NCI-H2196 treated with DMSO at 0.1 percent for 48 hours (cell line): ENCODE data around the gene BCAP31.
"Not testable (repeated sequence)": the region's sequence is repeated elsewhere in the genome, so short reads cannot be mapped to it uniquely, and the experiment has no call there.

ENCODE experiments used
- DNase-seq: peaks from one replicate; lab custom pipeline; 2025; ENCODE audit not compliant: unreplicated experiment; lab: John Stamatoyannopoulos, UW

The BCAP31 gene

DNA sequence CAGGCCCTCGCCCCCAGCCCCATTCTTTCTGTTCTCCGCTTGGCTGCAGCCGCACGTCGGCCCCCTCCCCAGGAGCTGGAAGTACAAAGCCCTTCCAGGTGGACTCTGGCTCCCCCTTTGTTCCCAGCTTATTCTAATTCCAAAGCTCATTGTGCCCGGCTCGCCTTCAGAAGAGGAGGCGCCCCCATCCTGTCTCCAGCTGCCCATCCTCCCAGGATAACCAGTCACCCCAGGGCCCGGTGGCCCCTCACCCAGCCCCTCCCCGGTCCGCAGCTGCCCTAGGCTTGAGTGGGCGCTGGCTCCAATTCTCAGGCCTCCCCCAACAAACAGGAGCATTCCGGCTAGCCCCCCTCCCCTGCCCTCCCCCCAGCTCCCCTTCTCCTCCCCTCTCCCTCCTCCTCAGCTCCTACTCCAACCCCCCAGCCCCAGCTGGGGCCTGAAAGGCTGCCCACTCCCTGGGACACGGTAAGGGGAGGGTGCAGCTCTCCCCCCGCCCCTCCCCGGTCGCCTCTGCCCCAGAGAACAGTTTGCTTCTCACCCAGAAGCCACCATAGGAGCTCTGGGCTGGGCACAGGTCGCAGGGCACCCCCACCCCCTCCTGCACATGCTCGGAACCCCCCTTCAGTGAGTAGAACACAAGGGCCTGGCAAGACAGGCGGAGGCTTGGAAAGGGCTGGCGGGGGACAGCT lies 39.6 kb downstream of the BCAP31 start:
- no peak for DNase-seq

DNA sequence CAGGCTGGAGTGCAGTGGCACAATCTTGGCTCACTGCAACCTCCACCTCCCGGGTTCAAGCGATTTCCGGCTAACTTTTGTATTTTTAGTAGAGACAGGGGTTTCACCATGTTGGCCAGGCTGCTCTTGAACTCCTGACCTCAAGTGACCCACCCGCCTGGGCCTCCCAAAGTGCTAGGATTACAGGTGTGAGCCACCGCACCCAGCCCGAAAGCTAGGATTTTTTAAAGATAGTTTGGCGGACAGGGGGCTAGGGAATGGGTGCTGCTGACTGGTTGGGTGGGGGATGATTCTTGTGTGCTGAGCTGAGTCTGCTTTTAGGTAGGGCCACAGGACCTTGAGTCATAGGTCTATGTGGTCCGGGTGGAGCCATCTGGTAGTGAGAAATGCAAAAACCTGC lies 40.7 kb downstream of the BCAP31 start:
- not testable (repeated sequence) for DNase-seq

DNA sequence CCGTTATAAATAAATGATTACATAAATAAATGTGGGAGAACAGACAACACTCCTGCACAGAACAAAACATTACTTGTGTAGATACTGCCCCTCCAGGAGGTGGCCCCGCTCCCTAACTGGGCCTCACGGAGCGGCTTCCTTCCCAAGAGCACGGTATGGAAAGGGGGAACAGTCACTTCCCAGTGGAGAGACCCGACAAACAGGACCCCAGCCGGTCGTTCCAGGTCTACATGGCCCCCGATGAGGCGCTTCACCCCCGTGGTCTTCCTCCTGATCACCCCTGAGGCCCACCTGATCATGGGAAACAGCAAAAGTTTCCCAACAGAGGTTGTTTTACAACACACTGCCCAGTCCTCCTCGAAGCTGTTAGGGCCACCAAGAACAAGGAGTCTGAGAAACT lies 43.0 kb downstream of the BCAP31 start:
- DNase-seq: no peak

DNA sequence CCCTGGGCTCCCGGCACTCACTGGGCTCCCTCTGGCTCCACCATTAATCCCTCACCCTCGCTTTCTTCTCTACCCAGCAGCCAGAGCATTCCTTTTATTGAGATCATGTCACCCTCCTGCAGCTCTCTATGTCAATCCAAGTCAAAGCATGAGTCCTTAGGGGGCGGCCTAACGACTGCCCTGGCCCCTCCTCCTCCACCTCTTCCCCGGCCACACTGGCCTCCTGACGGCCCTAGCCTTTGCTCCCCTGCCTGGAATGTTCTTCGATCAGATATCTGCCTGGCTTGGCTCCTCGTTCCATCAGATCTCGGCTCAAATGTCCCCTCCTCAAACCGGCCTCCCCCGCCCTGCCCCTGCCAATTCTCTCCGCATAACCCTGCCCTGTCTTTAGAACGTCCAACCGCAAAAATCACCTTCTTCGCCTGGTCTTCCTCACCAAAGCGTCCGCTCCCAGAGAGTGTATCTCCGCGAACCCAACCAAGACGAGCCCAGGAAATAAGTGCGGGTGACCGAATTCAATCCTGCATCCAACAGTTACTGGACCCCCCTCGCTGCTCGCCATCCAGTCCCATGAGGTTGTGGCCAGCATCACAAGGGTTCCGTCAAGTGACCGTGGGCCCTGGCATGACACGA lies 49.9 kb downstream of the BCAP31 start:
- no peak for DNase-seq

DNA sequence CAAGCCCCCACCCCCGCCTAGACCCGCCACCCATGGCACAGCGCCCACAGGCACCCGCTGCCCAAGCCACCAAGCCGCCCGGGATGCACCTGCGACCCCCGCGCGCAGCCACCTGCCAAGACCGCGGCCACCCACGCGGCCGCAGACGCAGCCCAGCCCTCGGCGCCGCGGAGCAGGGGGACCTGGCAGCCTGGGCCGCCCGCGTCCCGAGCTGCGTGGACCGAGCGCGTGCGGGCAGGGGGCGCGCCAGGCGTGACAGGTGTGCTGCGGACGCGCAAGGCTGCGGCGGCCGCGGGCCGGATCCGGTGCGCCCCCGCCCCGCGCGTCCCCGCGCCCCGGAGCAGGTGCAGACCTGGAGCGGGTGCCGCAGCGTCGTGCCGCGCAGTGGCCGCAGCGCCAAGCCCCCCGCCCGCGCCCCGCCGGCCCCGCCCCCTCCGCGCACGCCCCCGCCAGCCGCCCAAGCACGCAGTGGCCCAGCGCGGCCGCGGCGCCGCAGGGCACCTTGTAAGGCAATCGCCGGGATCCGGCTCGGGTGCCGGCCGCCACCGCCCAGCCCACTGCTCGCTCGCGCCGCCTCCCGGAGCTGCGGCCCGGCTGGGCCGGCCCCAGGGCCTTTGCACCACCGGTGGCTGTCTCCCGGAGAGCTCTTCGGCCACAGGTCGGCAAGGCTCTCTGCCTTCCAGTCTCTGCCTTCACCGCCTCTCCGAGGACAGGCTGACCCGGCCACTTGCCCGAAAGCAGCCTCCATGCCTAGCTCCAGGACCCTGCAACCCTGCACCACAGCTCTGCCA lies 50.6 kb downstream of the BCAP31 start, which contains the start of gene PNCK:
TSS of gene PNCK (minus strand) at position 386 of the 791 bp plus-strand sequence. CDS start 737 bp downstream, outside the sequence.
- DNase-seq: no peak

DNA sequence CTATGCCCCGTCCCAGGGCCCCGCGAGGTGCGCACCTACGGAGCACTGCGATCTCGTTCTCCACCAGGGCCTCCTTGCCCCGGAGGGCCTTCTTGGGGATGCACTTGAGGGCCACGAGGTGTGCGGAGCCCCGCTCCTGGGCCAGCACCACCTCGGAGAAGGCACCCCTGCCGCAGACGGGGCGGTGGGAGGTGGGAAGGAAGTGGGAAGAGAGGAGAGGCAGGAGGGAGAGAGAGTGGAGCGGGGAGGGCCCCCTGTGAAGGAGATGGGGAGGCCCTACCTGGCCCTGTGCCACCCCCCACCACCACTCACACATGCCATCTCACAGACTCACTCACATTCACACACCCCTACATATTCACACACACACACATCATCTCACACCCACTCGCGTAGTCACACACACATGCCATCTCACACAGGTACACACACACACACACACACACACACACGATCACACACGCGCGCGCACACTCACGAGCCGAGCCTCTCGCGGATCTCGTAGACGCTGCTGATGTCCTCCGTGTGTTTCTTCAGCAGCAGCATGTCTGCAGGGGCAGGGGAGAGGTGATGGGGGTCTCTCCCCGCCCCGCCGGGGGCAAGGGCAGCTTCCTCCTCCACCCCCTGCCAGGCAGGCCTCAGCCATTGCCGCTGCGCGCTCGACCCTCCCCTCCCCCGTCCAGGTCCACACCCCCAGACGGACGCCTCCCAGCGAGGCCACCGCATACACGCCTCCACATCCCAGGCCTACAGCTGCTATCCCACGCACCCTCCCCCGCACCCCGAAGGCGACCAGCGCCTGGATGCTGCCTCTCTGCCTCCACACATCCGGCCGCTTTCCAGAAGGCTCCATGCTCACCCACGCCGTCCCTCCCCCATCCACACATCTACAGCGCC lies 51.4 kb downstream of the BCAP31 start:
- DNase-seq: no peak

DNA sequence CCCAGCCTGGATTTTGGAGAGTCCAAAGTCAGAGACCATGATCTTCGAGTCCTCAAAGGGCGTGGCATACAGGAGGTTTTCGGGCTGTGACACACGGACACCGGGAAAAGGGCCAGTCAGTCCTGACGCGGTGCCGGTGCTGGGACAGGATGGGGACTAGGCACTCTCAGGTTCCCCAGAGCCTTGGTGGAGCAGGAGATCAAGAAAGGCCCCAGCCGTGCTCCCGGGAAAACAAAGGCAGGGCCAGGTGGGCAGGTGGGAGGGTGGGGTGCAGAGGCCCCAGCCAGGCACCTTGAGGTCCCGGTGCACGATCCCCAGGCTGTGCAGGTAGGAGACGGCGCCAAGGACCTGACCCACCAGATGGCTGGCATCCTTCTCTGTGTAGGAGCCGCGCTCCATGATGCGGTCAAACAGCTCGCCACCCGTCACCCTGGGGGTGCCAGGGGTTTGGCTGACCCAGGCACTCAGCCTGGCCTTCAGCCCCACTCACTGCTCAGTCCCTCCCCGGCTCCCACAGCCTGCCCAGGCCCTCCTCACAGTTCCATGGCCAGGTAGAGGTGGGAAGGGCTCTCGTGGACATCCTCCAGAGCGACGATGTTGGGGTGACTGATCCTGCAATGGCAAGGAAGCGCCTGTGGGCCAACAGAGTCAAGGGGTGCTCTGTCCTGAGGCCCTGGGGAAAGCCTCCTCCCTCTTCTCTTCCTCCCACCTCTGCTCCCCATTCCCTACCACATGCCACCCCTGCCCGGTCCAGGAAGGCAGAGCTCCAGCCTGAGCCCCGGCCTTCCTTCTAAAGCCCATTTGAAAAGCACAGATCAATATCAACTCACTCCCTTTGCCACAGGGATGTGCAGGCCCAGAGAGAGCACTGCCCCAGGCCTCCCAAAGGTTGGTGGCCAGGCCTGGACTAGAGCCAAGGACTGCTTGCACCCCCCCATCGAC lies 52.3 kb downstream of the BCAP31 start:
- DNase-seq: no peak

DNA sequence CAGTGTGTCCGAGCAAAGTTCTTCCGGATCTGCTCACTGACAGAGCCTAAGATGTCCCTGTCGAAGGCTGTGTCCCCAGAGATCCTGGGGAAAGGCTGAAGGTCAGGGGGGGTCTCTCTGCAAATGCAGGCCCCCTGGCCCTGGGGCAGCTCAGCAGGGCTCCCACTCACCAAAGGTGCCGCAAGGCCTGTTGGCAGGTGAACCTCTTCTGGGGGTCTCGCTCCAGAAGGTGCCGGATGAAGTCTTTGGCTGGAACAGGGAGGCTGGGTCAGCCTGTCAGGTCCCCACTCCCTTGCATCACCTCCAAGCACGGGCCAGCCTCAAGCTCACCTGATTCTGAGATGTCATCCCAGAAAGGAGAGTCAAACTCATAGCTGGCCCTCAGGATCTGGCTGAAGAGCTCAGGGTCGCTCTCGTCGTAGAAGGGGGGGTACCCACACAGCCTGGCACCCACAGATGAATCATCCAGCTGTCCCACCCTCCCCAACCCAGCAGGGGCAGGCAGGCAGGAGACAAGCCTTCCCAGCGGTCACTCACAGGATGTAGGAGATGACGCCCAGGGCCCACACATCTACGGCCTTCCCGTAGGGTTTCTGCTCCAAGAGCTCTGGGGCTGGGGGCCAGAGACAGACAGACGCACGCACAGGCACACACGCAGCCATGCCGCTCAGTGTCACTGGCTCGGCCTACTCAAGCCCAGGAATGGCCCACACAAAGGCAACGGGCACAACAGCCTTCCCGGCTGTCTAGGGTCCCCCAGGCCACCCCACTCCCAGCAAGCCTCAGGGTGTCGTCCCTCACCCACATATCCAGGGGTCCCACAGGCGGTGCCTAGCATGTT lies 53.2 kb downstream of the BCAP31 start:
- DNase-seq: no peak

DNA sequence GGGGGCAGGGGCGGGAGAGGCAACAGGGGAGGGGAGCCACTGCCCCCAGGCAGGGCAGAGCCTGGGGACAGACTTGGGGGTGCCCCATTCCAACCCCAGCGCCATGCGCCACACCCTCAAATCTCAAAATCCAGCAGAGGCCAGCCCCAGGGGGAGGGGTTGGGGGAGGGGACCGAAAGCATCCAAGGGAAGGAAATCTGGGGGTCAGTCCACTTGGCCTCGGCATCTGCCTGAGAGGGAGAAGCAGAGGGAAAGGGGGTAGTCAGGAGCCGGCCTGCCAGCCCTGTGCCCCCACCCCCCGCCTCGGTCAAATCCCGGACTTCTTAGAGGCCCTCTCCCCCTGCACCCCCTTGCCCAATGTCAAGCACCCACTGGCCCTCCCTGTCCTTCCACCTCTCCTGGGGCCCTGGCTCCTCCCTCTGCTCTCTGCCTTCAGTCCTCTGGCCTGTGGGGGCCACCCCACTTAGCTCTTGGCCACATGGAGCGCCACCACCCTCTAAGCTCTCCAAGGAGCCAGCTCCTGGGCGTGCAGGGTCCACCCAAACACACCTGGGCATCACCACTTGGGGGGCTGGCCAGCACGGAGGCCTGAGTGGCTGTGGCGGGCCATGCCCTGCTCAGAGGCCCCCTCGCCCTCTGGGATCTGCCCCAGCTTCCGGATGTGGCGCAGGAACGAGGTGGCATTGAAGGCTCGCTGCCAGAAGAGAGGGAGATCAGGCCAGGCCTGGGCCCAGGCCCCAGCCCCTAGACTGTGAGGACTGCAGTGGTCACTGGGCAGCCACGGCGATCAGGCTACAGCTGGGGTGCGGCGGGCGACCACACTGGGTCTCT lies 54.1 kb downstream of the BCAP31 start:
- no peak for DNase-seq

DNA sequence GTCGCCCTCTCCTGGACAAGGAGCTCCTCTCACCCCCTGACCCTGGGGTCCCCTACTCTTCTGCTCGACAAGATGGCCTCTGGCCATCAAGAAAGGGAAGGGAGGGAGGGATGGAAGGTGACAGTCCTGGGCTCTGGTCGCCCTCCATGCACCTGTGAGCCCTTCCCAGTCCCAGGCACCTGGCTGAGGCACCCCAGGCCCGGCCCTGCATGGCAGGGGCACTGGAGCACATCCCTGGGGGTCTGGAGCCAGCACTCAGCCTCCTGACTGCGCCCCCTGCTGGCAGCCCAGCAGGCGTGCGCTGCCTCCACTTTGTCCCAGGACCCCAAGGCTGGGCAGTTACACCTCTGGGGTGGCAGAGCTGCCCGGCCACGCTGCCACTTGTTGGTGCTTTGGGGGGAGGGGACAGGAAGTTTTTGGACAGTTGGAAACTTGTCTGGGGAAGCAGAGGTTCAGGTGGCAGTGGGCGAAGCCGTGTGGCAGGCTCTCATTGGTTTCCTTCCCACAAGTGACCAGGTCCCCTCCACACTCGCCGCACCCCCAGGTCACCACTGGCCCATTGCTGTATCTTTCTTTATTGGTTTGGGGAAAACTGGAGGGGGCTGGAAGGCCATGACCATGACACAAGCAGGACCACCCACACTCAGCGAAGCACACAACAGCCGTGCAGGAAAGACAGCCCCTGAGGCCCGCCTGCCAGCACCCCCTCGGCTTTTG lies 54.9 kb downstream of the BCAP31 start:
- DNase-seq: no peak

DNA sequence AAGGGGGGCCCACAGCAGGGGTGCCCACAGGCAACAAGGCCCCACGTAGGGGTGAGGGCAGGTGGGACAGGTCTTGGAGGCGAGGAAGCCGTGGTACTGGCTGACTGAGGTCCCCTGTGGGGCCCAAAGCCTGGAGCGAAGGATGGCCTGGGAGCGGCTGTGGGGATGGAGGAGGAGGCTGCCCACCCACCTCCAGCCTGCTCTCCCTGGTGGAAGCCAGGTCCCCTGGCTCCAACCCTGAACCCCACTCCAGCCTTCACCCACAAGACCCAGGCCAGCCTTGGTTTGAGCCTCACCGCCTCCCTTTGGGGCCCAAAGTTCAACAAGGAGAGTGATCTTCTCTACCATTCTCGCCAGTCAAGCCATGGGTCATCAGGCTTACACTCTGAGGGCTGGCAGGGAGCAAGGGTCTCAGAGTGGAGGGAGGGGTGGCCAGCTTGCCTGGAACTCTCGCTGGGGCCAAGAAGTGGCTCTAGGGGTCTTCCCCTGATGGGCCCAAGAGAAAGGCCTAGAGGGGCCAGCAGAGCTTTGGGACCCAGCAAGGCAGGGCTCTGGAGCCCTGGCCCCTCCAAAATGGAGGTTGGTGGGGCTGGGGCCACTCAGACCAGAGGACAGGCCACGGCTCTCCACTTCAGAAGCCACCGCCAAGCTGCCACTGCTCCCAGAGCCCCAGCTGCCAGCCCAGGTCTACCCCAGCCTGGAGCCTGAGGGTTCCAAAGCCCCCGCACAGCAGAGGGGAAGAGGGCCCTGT lies 55.6 kb downstream of the BCAP31 start:
- no peak for DNase-seq

DNA sequence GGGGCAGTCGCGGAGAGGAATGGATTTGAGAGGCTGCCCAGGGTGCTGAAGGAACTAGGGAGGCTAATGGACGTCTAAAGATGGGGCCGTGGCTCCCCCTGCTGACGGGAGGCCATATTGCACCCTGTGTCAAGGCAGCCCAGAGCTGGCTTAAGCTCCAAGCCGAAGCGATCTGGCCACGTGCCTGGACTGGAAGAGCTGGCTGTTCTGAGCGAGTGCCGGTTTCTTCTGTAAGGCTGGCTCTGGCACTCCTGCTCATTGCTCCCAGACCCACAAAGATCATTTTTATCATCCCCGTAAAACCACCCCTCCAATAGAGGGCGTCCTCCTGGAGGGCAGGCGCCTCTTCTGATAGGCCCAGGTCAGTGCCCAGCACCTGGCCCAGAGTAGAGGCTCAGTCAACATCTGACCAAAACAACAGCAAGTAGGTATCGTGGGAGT lies 56.2 kb downstream of the BCAP31 start:
- peak; percentile 50 for DNase-seq

DNA sequence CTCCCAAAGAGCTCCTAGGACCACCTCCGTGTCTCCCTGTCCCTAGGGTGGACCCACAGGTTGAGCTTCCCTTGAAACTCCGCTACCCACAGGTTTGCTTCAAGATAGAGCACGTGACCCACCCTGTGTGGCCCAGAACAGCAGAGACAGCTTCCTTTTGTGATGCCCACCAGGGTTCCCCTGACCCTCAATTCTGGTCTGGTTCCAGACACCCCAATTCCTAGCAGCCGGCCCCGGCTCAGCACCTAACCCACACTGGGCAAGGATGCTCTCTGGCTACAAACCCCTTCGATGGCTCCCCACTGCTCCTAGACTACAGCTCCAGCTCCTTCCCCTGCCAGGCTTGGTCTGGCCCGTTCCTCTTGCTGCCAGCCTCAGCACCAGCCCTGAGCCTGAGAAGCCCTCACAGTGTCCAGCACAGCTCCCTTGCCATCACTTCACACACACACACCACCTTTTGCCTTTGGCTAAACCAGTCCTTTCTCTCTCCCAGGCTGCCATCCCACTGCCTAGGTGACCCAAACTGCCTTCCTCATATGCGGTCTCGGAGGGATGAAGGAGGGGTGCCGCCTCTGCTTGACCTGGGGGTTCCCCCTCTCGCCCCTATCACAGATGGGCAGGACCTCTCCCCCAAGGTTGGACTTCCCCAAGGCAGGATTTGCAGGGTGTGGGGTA lies 56.8 kb downstream of the BCAP31 start:
- no peak for DNase-seq

DNA sequence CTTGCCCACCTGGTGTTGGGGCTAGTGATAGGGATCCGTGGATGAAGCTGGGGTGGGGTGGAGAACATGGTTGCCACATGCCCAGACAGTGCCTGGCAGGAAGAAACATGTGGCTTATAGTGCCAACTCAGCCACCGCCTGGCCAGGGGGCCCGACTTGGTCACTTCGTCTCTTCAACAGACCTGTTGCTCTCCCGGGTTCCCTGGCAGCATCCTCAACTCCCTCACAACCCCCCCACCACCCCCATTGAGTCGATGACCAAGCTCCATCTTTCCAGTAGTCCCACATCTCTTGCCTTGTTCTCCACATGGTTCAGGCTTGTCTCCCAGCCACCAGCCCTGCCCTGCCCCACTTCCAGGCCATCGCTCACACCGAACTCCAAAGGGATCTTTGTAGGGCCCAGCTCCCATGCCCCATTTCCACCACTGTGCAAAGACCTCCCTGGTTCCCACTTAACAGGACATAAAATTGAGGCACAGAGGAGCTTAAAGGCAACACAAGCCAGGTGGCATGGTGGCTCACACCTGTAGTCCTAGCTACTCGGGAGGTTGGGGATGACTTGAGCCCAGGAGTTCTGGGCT lies 58.4 kb downstream of the BCAP31 start:
- DNase-seq: no peak

DNA sequence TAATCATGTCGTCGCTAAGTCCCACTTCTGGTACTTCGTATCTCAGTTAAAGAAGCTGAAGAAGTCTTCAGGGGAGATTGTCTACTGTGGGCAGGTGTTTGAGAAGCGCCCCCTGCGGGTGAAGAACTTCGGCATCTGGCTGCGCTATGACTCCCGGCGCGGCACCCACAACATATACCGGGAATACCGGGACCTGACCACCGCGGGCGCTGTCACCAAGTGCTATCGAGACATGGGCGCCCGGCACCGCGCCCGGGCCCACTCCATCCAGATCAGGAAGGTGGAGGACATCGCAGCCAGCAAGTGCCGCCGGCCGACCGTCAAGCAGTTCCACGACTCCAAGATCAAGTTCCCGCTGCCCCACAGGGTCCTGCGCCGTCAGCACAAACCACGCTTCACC lies 61.9 kb downstream of the BCAP31 start:
- DNase-seq: no peak

DNA sequence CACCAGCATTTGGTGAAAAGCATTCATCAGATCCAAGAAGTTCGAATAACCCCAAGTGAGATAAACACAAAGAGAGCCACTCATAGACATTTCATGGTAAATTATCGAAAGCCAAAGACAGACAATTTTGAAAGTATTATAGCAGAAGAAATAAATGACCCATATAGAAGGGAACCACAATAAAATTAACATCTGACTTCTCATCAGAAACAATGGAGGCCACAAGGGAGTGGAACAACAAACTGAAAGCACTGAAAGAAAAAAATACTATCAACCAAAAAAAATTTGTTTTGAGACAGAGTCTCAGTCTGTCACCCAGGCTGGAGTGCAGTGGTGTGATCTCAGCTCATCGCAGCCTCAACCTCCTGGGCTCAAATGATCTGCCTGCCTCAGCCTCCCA lies 64.9 kb downstream of the BCAP31 start:
- no peak for DNase-seq
